NAMALWA (cell line): Measurements from ENCODE around the gene C6orf118.

Source experiments
- DNase-seq: peaks from one replicate; pipeline ENCODE4 v3.0.0-alpha.2; 2015; ENCODE audit warnings: low spot score

Gene C6orf118

GRCh38 chr6:165308926-165309731 lies at the start of gene C6orf118:
Gene C6orf118, minus strand, starts transcription at chr6:165309605. Its CDS starts 19 bp downstream, at chr6:165309586.
- DNase-seq = peak; percentile 7

GRCh38 chr6:165345700-165346099 lies 36.3 kb upstream of the C6orf118 start:
- DNase-seq = no peak

DNA sequence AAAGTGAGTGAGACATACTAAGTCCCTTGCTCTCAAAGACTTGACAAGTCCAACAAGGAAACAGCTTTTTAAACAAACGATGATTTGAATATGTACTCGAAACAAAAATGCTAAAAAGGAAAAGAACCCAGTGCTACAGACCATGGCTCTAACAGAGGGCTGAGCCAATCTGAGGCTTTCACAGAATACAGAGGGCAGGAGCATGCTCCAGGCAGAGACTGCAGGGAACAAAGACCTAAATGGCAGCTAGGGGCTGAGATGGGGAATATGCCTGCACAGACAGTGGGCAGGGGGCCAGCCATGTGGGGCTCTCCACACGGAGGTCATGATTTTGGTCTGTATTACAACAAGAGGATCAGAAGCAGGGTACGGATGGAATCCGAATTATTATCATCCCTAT lies 31.1 kb upstream of the C6orf118 start:
- no peak for DNase-seq

DNA sequence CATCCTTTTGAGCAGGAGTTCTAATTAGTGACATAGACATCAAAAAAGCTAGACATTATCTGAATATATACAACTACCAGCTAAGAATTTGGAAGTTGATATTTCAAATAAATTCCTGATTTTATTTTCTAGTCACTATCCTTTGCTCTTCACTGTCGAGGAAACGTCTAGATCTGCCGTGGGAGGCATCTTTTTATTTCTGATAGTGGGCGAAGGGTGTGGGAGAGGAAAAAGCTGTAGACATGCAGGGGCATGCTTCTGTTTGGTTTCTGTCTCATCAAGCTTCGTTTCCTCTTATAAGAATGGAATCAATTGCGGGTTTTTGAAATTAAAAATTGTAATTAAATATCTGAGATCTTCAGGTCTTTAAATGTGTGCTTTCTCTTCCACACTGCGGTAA lies 16.2 kb upstream of the C6orf118 start:
- no peak for DNase-seq

DNA sequence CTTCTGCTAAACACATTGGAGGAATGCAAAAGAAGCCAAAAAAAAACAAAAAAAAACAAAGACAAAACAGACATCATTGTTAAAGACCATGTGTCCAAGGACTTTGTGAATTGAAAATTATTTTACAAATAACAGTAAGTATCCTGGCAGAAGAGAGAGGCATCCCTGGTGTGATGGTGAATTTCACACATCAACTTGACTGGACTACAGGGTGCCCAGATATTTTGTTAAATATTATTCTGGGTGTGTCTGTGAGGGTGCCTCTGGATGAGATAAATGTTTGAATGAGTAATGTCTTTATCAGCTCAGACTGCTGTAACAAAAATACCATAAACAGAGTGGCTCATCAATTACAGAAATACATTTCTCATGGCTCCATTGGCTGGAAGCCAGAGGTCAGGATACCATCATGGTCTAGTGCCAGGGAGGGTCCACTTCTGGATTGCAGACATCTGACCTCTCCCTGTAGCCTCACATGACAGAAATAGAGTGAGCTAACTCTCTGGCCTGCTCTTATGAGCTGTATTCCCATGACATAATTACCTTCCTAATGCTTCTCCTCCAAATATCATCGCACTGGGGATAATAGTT lies 12.2 kb upstream of the C6orf118 start:
- DNase-seq = no peak

GRCh38 chr6:165321150-165321549 lies 11.7 kb upstream of the C6orf118 start:
- no peak for DNase-seq

- DNase-seq = no peak
Measured at GRCh38 chr6:165317723-165318122, 8.3 kb upstream of the C6orf118 start.

GRCh38 chr6:165306955-165307354 lies 2.5 kb downstream of the C6orf118 start:
- DNase-seq = no peak

DNA sequence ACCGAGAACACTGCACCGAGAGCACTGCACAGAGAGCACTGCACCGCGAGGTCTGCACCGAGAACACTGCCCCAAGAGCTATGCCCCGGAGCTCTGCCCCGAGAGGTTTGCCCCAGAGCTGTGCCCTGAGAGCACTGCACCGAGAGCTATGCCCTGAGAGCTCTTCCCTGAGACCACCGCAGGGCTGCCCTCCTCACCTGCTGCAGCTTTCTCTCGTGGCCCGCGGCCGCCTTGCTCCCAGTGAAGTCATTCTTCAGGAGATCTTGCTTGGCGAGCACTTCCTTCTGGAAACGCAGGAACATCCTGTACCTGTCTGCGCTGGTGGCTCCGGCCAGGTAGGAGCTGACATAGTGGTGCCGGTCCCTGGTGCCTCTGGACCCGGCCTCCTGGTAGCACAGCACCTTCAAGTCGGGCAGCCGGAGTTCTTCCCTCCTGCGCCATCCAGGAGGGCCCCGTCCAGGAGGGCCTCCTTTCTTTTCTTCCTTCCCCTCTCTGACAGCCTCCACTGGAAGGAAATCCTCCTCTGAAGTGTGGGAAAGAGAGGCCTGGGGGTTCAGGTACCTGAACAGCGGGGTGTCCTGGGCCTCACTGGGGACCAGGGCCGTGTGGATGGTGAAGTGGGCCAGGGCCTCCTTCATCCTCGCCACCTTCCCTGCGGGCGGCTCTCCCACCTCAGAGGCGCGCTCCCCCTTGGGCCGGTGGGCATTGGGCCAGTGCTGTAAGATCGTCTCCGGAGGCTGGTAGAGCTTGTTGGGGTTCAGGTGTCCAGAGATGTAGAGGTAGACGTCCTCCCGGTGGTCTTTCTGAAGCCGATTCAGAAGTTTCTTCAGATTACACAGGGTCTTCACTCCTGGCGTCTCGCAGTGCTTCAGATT lies 7.8 kb downstream of the C6orf118 start:
- no peak for DNase-seq

DNA sequence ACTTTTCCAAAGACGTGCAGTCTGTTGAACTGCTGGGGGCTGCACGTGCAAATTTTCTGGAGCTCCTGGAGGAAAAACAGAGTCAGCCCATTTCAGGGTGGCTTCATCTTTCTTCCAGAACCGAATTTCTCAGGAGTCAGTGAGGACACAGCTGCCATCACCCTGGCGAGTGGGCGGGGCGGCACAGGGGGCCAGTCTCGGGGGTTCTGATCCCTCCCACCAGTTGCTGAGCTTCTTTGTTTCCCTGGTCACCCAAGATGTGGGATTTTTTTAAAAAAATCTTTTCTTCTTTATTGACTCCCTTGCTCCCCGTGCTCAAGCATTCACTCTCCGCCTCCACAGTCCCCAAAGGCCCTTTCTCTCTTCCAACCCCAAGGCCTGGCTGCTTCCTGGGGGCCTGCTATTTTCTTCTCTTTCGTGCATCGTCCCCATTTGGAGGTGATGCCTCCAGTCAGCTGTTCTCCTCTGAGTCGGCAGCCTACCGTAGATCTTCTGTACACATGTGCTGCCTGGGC lies 8.9 kb downstream of the C6orf118 start:
- no peak for DNase-seq

GRCh38 chr6:165298875-165299274 lies 10.5 kb downstream of the C6orf118 start:
- DNase-seq = no peak

GRCh38 chr6:165298402-165298801 lies 11.0 kb downstream of the C6orf118 start:
- no peak for DNase-seq

DNA sequence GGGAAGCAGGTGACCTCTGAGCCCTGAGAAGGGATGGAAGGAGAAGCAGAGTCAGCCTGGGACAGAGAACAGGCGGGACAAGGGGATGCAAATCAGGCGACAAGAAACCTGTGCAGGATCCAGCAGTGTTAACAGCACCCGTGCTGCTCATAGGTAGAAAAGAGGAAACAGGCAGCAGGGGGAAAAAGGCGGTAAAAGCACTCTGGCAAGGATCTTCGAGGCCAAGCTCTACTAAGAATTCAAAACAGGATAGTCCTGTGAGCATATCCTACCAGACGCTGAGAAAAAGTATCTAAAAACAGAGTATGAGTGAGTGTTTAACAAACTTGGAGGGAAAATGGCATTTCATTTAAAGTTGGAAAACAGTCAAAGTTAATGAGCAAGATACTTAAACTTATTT lies 16.7 kb downstream of the C6orf118 start:
- DNase-seq = no peak

DNA sequence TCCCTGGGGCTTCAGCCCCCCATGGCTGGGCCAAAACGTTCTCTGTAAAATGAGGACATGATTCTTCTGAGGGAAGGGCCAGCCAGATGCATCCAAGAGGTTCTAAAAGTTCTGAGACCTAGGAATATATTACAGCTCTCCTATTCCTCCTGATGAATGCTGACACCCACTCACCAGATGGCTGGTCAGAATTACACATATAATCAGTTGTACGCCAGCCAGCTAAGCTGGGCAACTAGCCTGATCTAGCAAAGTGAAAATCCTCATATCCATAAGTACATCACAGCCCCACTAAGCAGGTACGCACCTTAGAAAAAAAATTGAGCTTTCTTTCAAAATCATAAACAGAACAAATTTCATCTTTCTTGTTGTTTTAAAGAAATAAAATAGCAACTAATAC lies 34.8 kb downstream of the C6orf118 start:
- no peak for DNase-seq

GRCh38 chr6:165272585-165272984 lies 36.8 kb downstream of the C6orf118 start:
- no peak for DNase-seq

DNA sequence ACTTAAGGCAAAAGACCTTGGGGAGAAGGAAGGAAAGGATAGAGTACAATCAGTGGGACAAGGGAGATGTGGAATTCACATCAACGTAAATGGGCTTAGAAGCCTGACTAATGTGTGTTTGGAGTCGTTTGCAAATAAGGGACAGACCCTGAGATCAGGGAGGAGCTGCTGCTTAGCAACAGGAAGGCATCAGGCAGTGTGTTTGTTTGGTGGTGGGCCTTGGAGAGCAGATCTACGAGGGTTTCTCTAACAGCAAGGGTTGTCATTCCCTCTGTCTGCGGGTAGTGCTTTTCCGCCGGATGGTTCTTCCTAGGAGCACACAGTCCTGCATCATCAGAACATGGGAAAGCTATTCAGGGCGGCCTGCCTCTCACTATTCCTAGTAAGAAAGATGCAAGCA lies 40.4 kb downstream of the C6orf118 start:
- DNase-seq = no peak

GRCh38 chr6:165266621-165267020 lies 42.8 kb downstream of the C6orf118 start:
- DNase-seq = no peak

- no peak for DNase-seq
Measured at GRCh38 chr6:165266191-165266590, 43.2 kb downstream of the C6orf118 start.

DNA sequence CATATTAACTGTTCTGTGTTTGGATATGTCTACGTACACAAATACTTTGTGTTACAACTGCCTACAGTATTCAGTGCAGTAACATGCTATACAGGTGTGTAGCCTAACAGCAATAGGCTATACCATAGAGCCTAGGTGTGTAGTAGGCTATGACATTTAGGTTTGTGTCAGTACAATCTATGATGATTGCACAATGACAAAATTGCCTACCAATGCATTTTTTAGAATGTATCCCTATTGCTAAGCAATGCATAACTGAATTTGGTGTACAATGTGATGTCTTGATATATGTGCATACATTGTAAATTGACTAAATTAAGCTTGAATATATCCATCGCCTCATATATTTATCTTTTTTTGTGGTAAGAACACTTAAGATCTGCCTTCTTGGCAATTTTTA lies 48.9 kb downstream of the C6orf118 start:
- DNase-seq = no peak

- no peak for DNase-seq
Measured at GRCh38 chr6:165249808-165250207, 59.6 kb downstream of the C6orf118 start.

GRCh38 chr6:165245701-165246100 lies 63.7 kb downstream of the C6orf118 start:
- DNase-seq = no peak

- DNase-seq = peak; percentile 24
Measured at GRCh38 chr6:165245287-165245686, 64.1 kb downstream of the C6orf118 start.
